Gastrocnemius medialis (tissue), 4 donors: ENCODE measurements around the gene PPY.
"Not testable (repeated sequence)": the region's sequence is repeated elsewhere in the genome, so short reads cannot be mapped to it uniquely, and the experiment has no call there.

ENCODE experiments used
- CTCF ChIP-seq, 5 experiments: fragments of 450-650 bp in 3 of 5; fragments of 200-600 bp in 2 of 5; sonication (generic) in 2 of 5; IDR thresholded peaks in 4 of 5; conservative IDR thresholded peaks in 1 of 5; 1 replicate in 4 of 5; 2 replicates in 1 of 5; pipeline ENCODE4 v1.5.1; 2016 to 2019; ENCODE audit warnings: antibody characterized with exemption in 5 of 5, mild to moderate bottlenecking in 3 of 5, moderate library complexity in 3 of 5
- POLR2A ChIP-seq, 2 donors: fragments of 450-650 bp; IDR thresholded peaks; one replicate each; pipeline ENCODE4 v1.6.1; 2017; ENCODE audit warnings: antibody characterized with exemption in 2 of 2, mild to moderate bottlenecking in 2 of 2, moderate library complexity in 2 of 2

- TF ChIP-seq CTCF (IDR thresholded peaks at IDR 0.05 in 4 of 5, conservative IDR thresholded peaks at IDR 0.05 in 1 of 5); POLR2A (IDR thresholded peaks at IDR 0.05): not testable (repeated sequence)
Measured at GRCh38 chr17:43961292-43961691, 19.0 kb upstream of the PPY start.
